Suppressor macrophage treated with lipopolysaccharide for 1 hour (primary cell): ENCODE results near the gene CEBPG.

Source experiments
- DNase-seq, 3 donors: peaks; one replicate each; pipeline ENCODE4 v3.0.0-alpha.2; 2020 to 2022

CEBPG gene

GRCh38 chr19:33426621-33427361 is 53.3 kb downstream of the CEBPG start:
- no peak for DNase-seq

DNA sequence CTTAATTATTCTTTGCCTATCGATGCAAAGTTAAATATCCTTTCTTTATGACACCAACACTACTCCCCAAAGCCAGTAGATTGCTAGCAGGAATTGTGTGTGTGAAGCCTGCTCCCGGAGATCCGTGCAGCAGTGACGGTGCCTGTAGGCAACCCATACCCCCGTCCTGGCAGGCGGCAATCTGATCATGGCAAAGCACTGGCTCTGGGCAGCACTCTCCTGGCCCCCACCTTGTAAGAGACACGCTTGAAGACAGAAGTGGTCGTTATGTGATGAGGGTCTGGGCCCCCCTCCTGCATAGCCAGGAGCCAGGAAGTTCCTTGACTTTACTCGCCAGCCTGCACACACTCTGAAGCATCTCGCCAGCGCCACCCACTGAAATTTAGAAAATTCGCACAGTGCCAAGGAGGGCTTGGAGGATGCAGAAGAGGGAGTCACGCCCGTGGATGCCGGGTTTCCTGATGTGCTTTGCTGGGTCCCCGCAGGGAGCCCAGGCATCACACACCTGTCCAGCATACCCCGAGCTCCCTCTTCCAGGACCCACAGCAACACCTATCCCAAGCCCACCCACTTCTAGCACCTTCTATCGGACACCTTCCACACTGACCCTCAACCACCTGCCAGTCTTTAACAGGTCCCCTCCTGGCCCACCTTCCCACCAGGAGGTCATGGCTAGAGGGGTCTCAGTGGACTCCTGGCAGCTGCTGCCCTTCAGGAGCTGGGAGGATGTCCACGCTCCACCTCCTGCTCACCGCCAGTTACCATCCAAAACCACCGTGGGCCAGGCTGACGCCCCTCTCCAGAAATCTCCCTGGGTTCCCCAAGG is 54.5 kb downstream of the CEBPG start:
- DNase-seq = no peak

- DNase-seq = no peak
These were observed 55.2 kb downstream of the CEBPG start for GRCh38 chr19:33428627-33429125.

DNA sequence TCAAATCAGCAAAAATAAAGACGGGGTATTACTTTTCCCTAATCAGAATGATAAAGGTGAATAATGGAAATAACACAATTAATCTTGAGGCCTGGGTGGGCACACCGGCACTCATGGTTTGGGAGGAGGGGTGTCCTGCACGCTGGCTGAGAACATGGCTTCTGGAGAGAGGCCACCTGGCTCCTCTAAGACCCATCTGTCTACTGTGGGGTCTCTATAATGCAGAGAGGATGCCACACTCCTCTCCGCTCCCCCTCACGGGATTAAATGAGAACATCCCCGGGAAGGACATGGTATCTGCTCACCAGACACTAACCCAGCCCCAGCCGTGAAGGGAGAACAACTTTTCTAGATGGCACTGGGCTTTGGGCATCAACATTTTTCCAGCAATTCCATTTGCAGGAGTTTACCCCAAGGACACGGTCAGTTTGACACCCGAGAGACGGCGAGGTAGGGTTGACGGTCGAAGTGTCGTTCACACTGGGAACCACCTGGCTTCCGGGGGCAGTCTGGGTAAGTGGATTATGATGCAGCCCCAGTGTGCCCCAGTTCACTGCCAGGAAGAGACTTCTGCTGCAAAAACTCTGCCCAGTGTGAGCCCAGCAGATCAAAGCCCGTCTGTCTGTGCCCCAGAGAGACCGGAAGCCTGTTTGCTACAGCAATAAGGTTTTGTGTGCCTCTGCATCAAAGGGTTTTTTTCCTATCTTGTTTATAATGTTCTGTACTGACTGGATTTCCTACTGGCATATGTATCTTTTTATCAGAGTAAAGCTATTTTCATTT is 56.6 kb downstream of the CEBPG start:
- DNase-seq = no peak

DNA sequence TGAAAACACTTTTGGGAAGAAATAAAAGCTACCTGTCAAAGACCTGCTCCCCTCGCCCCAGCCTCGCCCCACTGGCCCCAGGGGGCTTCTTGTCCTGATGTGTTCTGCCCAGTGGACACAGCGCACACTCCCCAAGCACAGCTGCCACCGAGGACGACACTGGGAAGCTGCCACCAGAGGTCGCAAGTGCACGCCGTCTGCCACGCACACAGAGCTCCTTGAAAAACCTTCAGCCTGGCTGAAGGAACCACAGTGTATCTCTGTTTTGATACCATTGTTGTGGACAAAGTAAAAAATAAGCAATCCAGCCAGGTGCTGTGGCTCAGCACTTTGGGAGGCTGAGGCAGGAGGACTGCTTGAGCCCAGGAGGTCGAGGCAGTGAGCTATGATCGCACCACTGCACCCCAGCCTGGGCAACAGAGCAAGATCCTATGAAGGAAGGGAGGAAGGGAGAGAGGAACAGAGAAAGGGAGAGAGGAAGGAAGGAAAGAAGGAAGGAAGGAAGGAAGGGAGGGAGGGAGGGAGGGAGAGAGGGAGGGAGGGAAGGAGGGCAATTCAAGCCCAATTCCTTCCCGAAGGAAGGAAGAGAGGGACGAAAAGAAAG is 57.3 kb downstream of the CEBPG start:
- peak; percentile 55 to 76 (median 71) for DNase-seq

DNA sequence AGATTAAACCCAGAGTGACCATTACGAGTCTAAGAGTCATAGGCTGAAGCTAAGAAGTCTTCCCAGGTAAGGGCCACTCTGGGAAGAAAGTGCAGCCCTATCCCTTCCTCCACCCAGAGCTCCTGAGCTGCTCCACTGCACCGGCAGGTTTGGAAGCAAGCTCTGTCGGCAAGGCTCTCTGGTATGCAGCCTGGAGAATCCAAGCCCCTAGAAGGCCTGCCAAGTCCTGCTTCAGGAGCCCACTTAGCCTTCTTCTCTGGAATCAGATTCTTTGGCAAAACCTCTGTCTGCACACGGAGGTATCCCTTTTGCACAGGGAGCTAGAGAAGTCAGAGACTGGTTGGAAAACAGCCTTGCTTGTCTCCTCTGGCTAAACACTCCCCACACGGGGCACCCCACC is 58.5 kb downstream of the CEBPG start:
- no peak for DNase-seq
